Mesothelial cell of epicardium (in vitro differentiated cells): Measurements from ENCODE around the gene ENPP6. TPM values are rescaled to one million over a fixed set of nuclear protein-coding genes. Genes with fewer than 3 reads are reported as not detected.
"Not testable (repeated sequence)": the region's sequence is repeated elsewhere in the genome, so short reads cannot be mapped to it uniquely, and the experiment has no call there.

Source experiments
- DNase-seq, 2 experiments: peaks; one replicate each; pipeline ENCODE4 v3.0.0; 2021; ENCODE audit warnings: low spot score in 2 of 2; ENCODE audit not compliant: unreplicated experiment in 2 of 2
- H3K27ac Mint-ChIP-seq: 2 replicates; pipeline ENCODE4 v1.8.0; 2021; ENCODE audit warnings: mixed read lengths
- H3K27me3 Mint-ChIP-seq: 2 replicates; pipeline ENCODE4 v1.8.0; 2021; ENCODE audit warnings: low read depth, mixed read lengths
- H3K36me3 Mint-ChIP-seq: 2 replicates; pipeline ENCODE4 v1.8.0; 2021; ENCODE audit warnings: mixed read lengths
- H3K4me1 Mint-ChIP-seq: 2 replicates; pipeline ENCODE4 v1.8.0; 2021; ENCODE audit warnings: mixed read lengths
- H3K4me3 Mint-ChIP-seq: 2 replicates; pipeline ENCODE4 v1.8.0; 2021; ENCODE audit warnings: mild to moderate bottlenecking, moderate library complexity, mixed read lengths
- H3K9me3 Mint-ChIP-seq: 2 replicates; pipeline ENCODE4 v1.8.0; 2021; ENCODE audit warnings: mixed read lengths
- total RNA-seq: library from RNA; stranded (reverse); gene quantifications from 3 replicates; pipeline ENCODE4 v1.2.1, GENCODE V29; 2021
- TF ChIP-seq, protein P1 (sequence below): fragments of 200-600 bp; sonication (generic); IDR thresholded peaks from one replicate; pipeline ENCODE4 v1.5.0; 2021; ENCODE audit warnings: antibody characterized with exemption; ENCODE audit not compliant: unreplicated experiment

ENPP6 gene
- total RNA-seq, 1 donor from 2014 or later: 0.11 TPM

- peaks cover 10% of the 10 kb centered on the region for H3K36me3 Mint-ChIP-seq
- H3K9me3 Mint-ChIP-seq: no peaks in the 10 kb centered on the region
- DNase-seq: no peak
- H3K4me3 Mint-ChIP-seq: no peak overlapping the region
- no peaks in the 10 kb centered on the region for H3K27me3 Mint-ChIP-seq
- peaks cover 12% of the 10 kb centered on the region for H3K4me1 Mint-ChIP-seq
- H3K27ac Mint-ChIP-seq: no peak overlapping the region
- TF ChIP-seq, protein P1, sequence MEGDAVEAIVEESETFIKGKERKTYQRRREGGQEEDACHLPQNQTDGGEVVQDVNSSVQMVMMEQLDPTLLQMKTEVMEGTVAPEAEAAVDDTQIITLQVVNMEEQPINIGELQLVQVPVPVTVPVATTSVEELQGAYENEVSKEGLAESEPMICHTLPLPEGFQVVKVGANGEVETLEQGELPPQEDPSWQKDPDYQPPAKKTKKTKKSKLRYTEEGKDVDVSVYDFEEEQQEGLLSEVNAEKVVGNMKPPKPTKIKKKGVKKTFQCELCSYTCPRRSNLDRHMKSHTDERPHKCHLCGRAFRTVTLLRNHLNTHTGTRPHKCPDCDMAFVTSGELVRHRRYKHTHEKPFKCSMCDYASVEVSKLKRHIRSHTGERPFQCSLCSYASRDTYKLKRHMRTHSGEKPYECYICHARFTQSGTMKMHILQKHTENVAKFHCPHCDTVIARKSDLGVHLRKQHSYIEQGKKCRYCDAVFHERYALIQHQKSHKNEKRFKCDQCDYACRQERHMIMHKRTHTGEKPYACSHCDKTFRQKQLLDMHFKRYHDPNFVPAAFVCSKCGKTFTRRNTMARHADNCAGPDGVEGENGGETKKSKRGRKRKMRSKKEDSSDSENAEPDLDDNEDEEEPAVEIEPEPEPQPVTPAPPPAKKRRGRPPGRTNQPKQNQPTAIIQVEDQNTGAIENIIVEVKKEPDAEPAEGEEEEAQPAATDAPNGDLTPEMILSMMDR: no peak
These were observed 156.1 kb downstream of the ENPP6 start for GRCh38 chr4:184061582-184061981.

GRCh38 chr4:184059099-184059498, 158.6 kb downstream of the ENPP6 start:
- DNase-seq: no peak
- TF ChIP-seq, protein P1: no peak
- H3K9me3 Mint-ChIP-seq: no peaks in the 10 kb centered on the region

GRCh38 chr4:184058026-184058425, 159.6 kb downstream of the ENPP6 start:
- H3K36me3 Mint-ChIP-seq: peaks cover 16% of the 10 kb centered on the region
- no peak for DNase-seq
- no peak overlapping the region for H3K27ac Mint-ChIP-seq
- H3K4me1 Mint-ChIP-seq: peaks cover 8% of the 10 kb centered on the region
- no peaks in the 10 kb centered on the region for H3K27me3 Mint-ChIP-seq
- no peak overlapping the region for H3K4me3 Mint-ChIP-seq
- H3K9me3 Mint-ChIP-seq: no peaks in the 10 kb centered on the region
- TF ChIP-seq, protein P1: no peak

More at GRCh38 chr4:184059099-184059498, 158.6 kb downstream of the ENPP6 start:
- H3K27me3 Mint-ChIP-seq: no peaks in the 10 kb centered on the region
- H3K4me3 Mint-ChIP-seq: no peak overlapping the region
- no peak overlapping the region for H3K27ac Mint-ChIP-seq
- H3K36me3 Mint-ChIP-seq: peaks cover 18% of the 10 kb centered on the region
- peaks cover 6% of the 10 kb centered on the region for H3K4me1 Mint-ChIP-seq

- no peak for DNase-seq
- H3K9me3 Mint-ChIP-seq: no peaks in the 10 kb centered on the region
- no peaks in the 10 kb centered on the region for H3K27me3 Mint-ChIP-seq
- H3K4me3 Mint-ChIP-seq: no peak overlapping the region
- H3K36me3 Mint-ChIP-seq: peaks cover 19% of the 10 kb centered on the region
- TF ChIP-seq, protein P1: no peak
- peaks cover 10% of the 10 kb centered on the region for H3K4me1 Mint-ChIP-seq
- H3K27ac Mint-ChIP-seq: no peak overlapping the region
These were observed 160.8 kb downstream of the ENPP6 start for GRCh38 chr4:184056877-184057276.

GRCh38 chr4:184053434-184053833, 164.2 kb downstream of the ENPP6 start:
- TF ChIP-seq, protein P1: no peak
- H3K9me3 Mint-ChIP-seq: peaks cover 11% of the 10 kb centered on the region

DNA sequence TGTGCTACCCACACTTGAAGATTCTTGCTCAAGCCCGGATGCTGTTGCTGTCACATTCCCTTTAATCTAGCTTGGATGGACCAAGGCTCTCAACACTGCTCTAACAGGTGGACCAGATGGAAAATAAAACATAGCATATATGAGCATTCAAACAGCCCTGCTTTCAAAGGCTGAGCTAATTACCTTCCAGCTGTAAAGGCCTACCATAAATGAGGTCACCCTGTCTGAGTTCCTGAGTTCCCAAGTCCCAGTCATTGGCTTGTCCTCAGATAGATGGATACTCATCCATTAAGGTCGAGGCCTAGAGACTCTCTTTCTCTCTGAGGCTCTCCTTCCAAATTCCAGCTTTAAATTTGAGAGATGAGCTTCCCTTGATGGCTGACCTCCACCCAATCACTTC, 165.1 kb downstream of the ENPP6 start:
- Mint-ChIP-seq H3K27me3 (no peaks in the 10 kb centered on the region), H3K36me3 (peaks cover 40% of the 10 kb centered on the region), H3K4me1 (peaks cover 4% of the 10 kb centered on the region), H3K27ac (no peak overlapping the region), H3K4me3 (no peak overlapping the region), H3K9me3 (peaks cover 15% of the 10 kb centered on the region)
- TF ChIP-seq, protein P1: no peak
- DNase-seq: no peak

More at GRCh38 chr4:184053434-184053833, 164.2 kb downstream of the ENPP6 start:
- no peak for DNase-seq
- peaks cover 5% of the 10 kb centered on the region for H3K4me1 Mint-ChIP-seq
- peak overlapping the region; percentile 39 for H3K27ac Mint-ChIP-seq
- H3K27me3 Mint-ChIP-seq: no peaks in the 10 kb centered on the region
- H3K36me3 Mint-ChIP-seq: peaks cover 33% of the 10 kb centered on the region
- no peak overlapping the region for H3K4me3 Mint-ChIP-seq

DNA sequence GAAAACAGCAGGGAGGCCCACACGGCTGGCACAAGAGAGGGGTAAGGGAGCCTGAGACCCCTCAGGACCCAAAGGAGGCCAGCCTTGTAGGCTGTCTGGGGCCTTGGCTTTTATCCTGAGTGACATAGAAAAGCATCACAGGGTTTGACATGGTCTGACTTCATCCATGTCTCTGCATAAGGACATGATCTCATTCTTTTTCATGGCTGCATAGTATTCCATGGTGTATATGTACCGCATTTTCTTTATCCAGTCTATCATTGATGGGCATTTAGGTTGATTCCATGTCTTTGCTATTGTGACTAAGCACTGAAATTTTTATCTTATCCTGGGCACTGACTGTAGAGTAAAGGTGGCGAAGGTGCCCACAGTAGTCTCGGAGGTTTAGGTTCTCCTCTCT, 166.4 kb downstream of the ENPP6 start:
- not testable (repeated sequence) for H3K27me3 Mint-ChIP-seq, H3K4me3 Mint-ChIP-seq, H3K4me1 Mint-ChIP-seq, DNase-seq, H3K27ac Mint-ChIP-seq
- H3K9me3 Mint-ChIP-seq: peaks cover 28% of the 10 kb centered on the region
- peaks cover 51% of the 10 kb centered on the region for H3K36me3 Mint-ChIP-seq
